GM19099 (cell line): ENCODE measurements around the gene PCGF1.
A peak's percentile ranks its signal among the peaks of the same experiment; 100 is the strongest.

Experiments used
- POLR2A ChIP-seq: IDR thresholded peaks from 3 replicates; pipeline ENCODE4 v1.6.1; 2011; ENCODE audit warnings: low read depth; ENCODE audit not compliant: insufficient read length; ENCODE audit errors: extremely low read depth

PCGF1 gene

GRCh38 chr2:74474481-74474880, 33.0 kb downstream of the PCGF1 start:
- no peak for TF ChIP-seq POLR2A

GRCh38 chr2:74472945-74473258, 34.6 kb downstream of the PCGF1 start:
- no peak for TF ChIP-seq POLR2A

GRCh38 chr2:74472086-74472944, 35.2 kb downstream of the PCGF1 start, which contains the start of gene MRPL53:
Gene MRPL53, minus strand, starts transcription at chr2:74472680. Its CDS starts 20 bp downstream, at chr2:74472660.
- peak; percentile 91 for TF ChIP-seq POLR2A

- TF ChIP-seq POLR2A = no peak
These were observed 36.0 kb downstream of the PCGF1 start for GRCh38 chr2:74471332-74472065.

- TF ChIP-seq POLR2A = no peak
These were observed 43.1 kb downstream of the PCGF1 start for GRCh38 chr2:74464406-74464805.

GRCh38 chr2:74462786-74463105, 44.7 kb downstream of the PCGF1 start:
- no peak for TF ChIP-seq POLR2A

- no peak for TF ChIP-seq POLR2A
These were observed 45.3 kb downstream of the PCGF1 start for GRCh38 chr2:74462054-74462785.

GRCh38 chr2:74461187-74462053, 46.1 kb downstream of the PCGF1 start:
- TF ChIP-seq POLR2A = no peak

- no peak for TF ChIP-seq POLR2A
These were observed 48.5 kb downstream of the PCGF1 start for GRCh38 chr2:74458938-74459363.

- TF ChIP-seq POLR2A = peak; percentile 43
These were observed 49.2 kb downstream of the PCGF1 start, which contains the start of gene WBP1 for GRCh38 chr2:74458132-74458937. Gene WBP1, plus strand, starts transcription at chr2:74458438. Its CDS starts 165 bp downstream, at chr2:74458603.

- TF ChIP-seq POLR2A = peak; percentile 60
These were observed 49.9 kb downstream of the PCGF1 start for GRCh38 chr2:74457549-74458131.

GRCh38 chr2:74457129-74457548, 50.4 kb downstream of the PCGF1 start:
- TF ChIP-seq POLR2A = peak; percentile 46
